ENCODE results near the gene GNB5.

Gene GNB5

GRCh38 chr15:52185151-52185561, 6.0 kb downstream of the GNB5 start:
- TF ChIP-seq GATA2 (IDR thresholded peaks at IDR 0.05; ENCODE audit: low read depth, low read length), result no peak
- TF ChIP-seq GATA3 (IDR thresholded peaks at IDR 0.05; ENCODE audit: low read depth, low read length), result no peak

GRCh38 chr15:52184721-52185120, 6.5 kb downstream of the GNB5 start:
- TF ChIP-seq GATA2 (IDR thresholded peaks at IDR 0.05; ENCODE audit: low read depth, low read length), result no peak
- no peak for TF ChIP-seq GATA3 (IDR thresholded peaks at IDR 0.05; ENCODE audit: low read depth, low read length)

- TF ChIP-seq GATA3 (IDR thresholded peaks at IDR 0.05; ENCODE audit: low read depth, low read length), result no peak
- no peak for TF ChIP-seq GATA2 (IDR thresholded peaks at IDR 0.05; ENCODE audit: low read depth, low read length)
These were observed 7.5 kb downstream of the GNB5 start for GRCh38 chr15:52183562-52184173.

- TF ChIP-seq GATA3 (IDR thresholded peaks at IDR 0.05; ENCODE audit: low read depth, low read length) (no peak), GATA2 (IDR thresholded peaks at IDR 0.05; ENCODE audit: low read depth, low read length) (no peak)
These were observed 9.0 kb downstream of the GNB5 start for GRCh38 chr15:52181938-52182780.

GRCh38 chr15:52180851-52181450, 10.2 kb downstream of the GNB5 start:
- no peak for TF ChIP-seq GATA3 (IDR thresholded peaks at IDR 0.05; ENCODE audit: low read depth, low read length)
- no peak for TF ChIP-seq GATA2 (IDR thresholded peaks at IDR 0.05; ENCODE audit: low read depth, low read length)

- TF ChIP-seq GATA3 (IDR thresholded peaks at IDR 0.05; ENCODE audit: low read depth, low read length) (no peak), GATA2 (IDR thresholded peaks at IDR 0.05; ENCODE audit: low read depth, low read length) (no peak)
These were observed 10.9 kb downstream of the GNB5 start for GRCh38 chr15:52180196-52180835.

- TF ChIP-seq GATA2 (IDR thresholded peaks at IDR 0.05; ENCODE audit: low read depth, low read length), result no peak
These were observed 11.7 kb downstream of the GNB5 start for GRCh38 chr15:52179278-52180195.

GRCh38 chr15:52178765-52179164, 12.4 kb downstream of the GNB5 start:
- no peak for TF ChIP-seq GATA3 (IDR thresholded peaks at IDR 0.05; ENCODE audit: low read depth, low read length)
- TF ChIP-seq GATA2 (IDR thresholded peaks at IDR 0.05; ENCODE audit: low read depth, low read length), result no peak

- no peak for TF ChIP-seq GATA3 (IDR thresholded peaks at IDR 0.05; ENCODE audit: low read depth, low read length)
- no peak for TF ChIP-seq GATA2 (IDR thresholded peaks at IDR 0.05; ENCODE audit: low read depth, low read length)
These were observed 18.3 kb downstream of the GNB5 start for GRCh38 chr15:52172869-52173268.

- TF ChIP-seq GATA3 (IDR thresholded peaks at IDR 0.05; ENCODE audit: low read depth, low read length), result no peak
- TF ChIP-seq GATA2 (IDR thresholded peaks at IDR 0.05; ENCODE audit: low read depth, low read length), result no peak
These were observed 19.4 kb downstream of the GNB5 start for GRCh38 chr15:52171807-52172206.

GRCh38 chr15:52171386-52171785, 19.8 kb downstream of the GNB5 start:
- TF ChIP-seq GATA3 (IDR thresholded peaks at IDR 0.05; ENCODE audit: low read depth, low read length) (no peak), GATA2 (IDR thresholded peaks at IDR 0.05; ENCODE audit: low read depth, low read length) (no peak)

- TF ChIP-seq GATA3 (IDR thresholded peaks at IDR 0.05; ENCODE audit: low read depth, low read length) (no peak), GATA2 (IDR thresholded peaks at IDR 0.05; ENCODE audit: low read depth, low read length) (no peak)
These were observed 26.4 kb downstream of the GNB5 start for GRCh38 chr15:52164631-52165265.

Data from SH-SY5Y (cell line).